Suprapubic skin (tissue), 4 donors: Measurements from ENCODE around the gene CAMSAP1. TPM values are rescaled to one million over a fixed set of nuclear protein-coding genes. Genes with fewer than 3 reads are reported as not detected.
A peak's percentile ranks its signal among the peaks of the same experiment; 100 is the strongest.

Experiments
- DNase-seq, 2 donors: peaks; one replicate each; pipeline ENCODE4 v3.0.0-alpha.2; 2019; ENCODE audit warnings: low spot score in 2 of 2
- H3K27ac ChIP-seq: fragments of 200-600 bp; sonication (generic); one replicate; pipeline ENCODE4 v1.5.1; 2019
- H3K27me3 ChIP-seq: fragments of 200-600 bp; sonication (generic); one replicate; pipeline ENCODE4 v1.5.1; 2019
- H3K36me3 ChIP-seq: fragments of 200-600 bp; sonication (generic); one replicate; pipeline ENCODE4 v1.5.1; 2019
- H3K4me1 ChIP-seq: fragments of 200-600 bp; sonication (generic); one replicate; pipeline ENCODE4 v1.5.1; 2019
- H3K4me3 ChIP-seq: fragments of 200-600 bp; sonication (generic); one replicate; pipeline ENCODE4 v1.5.1; 2019; ENCODE audit warnings: mild to moderate bottlenecking
- H3K9me3 ChIP-seq: fragments of 200-600 bp; sonication (generic); one replicate; pipeline ENCODE4 v1.5.1; 2019
- CTCF ChIP-seq, 2 donors: fragments of 200-600 bp in 1 of 2; fragments of 450-650 bp in 1 of 2; sonication (generic) in 1 of 2; IDR thresholded peaks; one replicate each; pipeline ENCODE4 v1.5.1; 2016 to 2019; ENCODE audit warnings: antibody characterized with exemption in 2 of 2, mild to moderate bottlenecking in 1 of 2, moderate library complexity in 1 of 2
- EP300 ChIP-seq: sonication (generic); formaldehyde crosslinking; IDR thresholded peaks from one replicate; pipeline ENCODE4 v1.6.1; 2017; ENCODE audit warnings: antibody characterized with exemption
- POLR2A ChIP-seq, 2 donors: fragments of 450-650 bp; IDR thresholded peaks; one replicate each; pipeline ENCODE4 v1.6.1; 2017; ENCODE audit warnings: antibody characterized with exemption in 2 of 2, mild to moderate bottlenecking in 2 of 2, moderate library complexity in 2 of 2
- POLR2AphosphoS5 ChIP-seq, 3 donors: sonication (generic); formaldehyde crosslinking; IDR thresholded peaks; one replicate each; pipeline ENCODE4 v1.6.1; 2017; ENCODE audit warnings: antibody characterized with exemption in 3 of 3
- WGBS: methylation state at CpG from one replicate; pipeline ENCODE4 v1.1.5; 2018; 5-methylcytosine and 5-hydroxymethylcytosine counted together
- total RNA-seq, 4 donors: library from RNA; depleted of rRNA; stranded (reverse); fragments of >200 nt; gene quantifications; one replicate each; pipeline ENCODE4 v1.1.0, GENCODE V29; 2016

CAMSAP1 gene
- total RNA-seq, 4 donors from 2014 or later = 42.0 to 58.3 (median 54.9) TPM

- Histone ChIP-seq H3K4me3 (no peak overlapping the region), H3K4me1 (no peaks in the 10 kb centered on the region), H3K27me3 (no peaks in the 10 kb centered on the region), H3K9me3 (no peaks in the 10 kb centered on the region), H3K27ac (no peak overlapping the region), H3K36me3 (peaks cover 94% of the 10 kb centered on the region)
- DNase-seq = peak; percentile 11 to 35
- no peak for TF ChIP-seq POLR2A (IDR thresholded peaks at IDR 0.05)
- no peak for TF ChIP-seq CTCF (IDR thresholded peaks at IDR 0.05)
- no peak for TF ChIP-seq EP300
- no peak for TF ChIP-seq POLR2AphosphoS5 (IDR thresholded peaks at IDR 0.05)
- 91% methylated on average over 13 of the region's 13 CpGs for WGBS
These were observed 87.4 kb downstream of the CAMSAP1 start for GRCh38 chr9:135819905-135820304.

DNA sequence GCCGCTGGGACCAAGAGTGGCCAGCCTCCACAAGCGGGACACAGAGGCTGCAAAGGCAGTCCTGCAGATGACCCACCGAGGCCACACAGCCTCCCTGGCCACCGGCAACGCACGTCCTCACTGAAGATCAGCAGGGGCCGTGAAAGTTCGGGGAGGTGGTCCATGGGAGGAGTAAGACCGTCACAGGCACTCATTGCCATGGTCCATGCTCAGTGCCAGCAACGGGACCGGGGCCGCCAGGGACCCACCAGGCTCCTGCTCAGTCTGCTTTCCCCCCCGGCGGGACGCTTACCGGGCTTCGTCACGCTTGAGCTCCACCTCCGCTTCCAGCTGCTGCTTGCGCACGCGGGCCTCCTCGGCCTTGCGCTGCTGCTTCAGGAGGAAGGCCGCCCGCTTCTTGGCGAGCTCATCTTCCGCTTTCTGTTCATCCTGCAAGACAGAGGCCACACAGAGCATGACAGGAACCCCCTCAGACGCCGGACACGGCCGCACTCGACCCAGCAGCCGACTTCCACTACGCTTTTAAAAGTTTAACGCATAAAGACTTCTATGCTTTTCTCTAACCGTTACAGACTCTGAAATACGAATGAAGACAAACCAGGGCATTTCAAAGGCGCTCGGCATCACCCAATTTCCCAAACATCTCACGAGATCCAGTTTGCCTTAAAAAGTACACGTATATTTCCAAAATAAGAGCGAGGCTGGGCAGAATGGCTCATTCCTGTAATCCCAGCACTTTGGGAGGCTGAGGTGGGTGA, 88.4 kb downstream of the CAMSAP1 start:
- Histone ChIP-seq H3K4me1 (no peaks in the 10 kb centered on the region), H3K36me3 (peaks cover 96% of the 10 kb centered on the region), H3K27me3 (no peaks in the 10 kb centered on the region), H3K27ac (no peak overlapping the region), H3K4me3 (no peak overlapping the region), H3K9me3 (no peaks in the 10 kb centered on the region)
- DNase-seq = peak; percentile 57 to 60
- 94% methylated on average over 37 of the region's 43 CpGs for WGBS
- TF ChIP-seq EP300 (no peak), CTCF (IDR thresholded peaks at IDR 0.05) (no peak), POLR2AphosphoS5 (IDR thresholded peaks at IDR 0.05) (no peak), POLR2A (IDR thresholded peaks at IDR 0.05) (no peak)

DNA sequence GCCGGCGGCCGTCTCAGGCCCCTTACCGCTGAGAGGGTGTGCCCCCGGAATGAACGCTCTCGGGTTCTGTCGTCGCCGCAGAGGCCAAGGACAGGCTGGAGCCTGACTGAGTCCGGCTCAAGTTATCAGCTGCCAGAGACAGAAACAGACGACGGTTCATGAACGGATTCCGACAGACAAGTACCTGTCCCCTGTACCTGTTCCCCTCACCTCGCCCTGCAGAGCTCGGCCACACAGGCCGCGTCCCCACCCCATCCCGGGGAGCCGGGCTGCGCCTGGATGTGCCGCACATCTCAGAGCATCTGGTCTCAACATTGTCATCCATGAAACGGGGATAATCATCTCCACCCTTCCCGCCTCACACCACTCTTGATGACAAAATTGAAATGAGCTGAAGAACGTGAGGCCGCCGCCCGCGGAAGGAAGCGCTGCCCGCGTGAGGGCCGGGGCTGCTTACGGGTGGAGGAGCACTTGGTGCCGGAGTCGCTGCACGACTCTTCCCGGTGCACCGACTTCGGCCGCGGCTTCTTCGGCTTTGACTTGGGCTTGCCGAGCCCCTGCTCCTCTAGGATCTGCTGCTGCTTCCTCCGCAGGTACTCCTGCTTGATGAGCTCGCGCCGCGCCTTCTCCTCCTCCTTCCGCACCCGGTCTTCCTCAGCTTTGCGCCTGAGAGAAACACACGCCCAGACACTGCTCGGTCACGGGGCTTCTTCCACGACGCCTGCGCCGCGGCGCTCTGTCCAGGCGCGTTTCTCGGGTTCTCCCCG, 89.2 kb downstream of the CAMSAP1 start:
- TF ChIP-seq EP300 = no peak
- no peak for TF ChIP-seq CTCF (IDR thresholded peaks at IDR 0.05)
- no peak for TF ChIP-seq POLR2A (IDR thresholded peaks at IDR 0.05)
- TF ChIP-seq POLR2AphosphoS5 (IDR thresholded peaks at IDR 0.05) = no peak
- H3K27ac ChIP-seq = no peak overlapping the region
- peaks cover 96% of the 10 kb centered on the region for H3K36me3 ChIP-seq
- no peaks in the 10 kb centered on the region for H3K27me3 ChIP-seq
- H3K4me3 ChIP-seq = no peak overlapping the region
- H3K9me3 ChIP-seq = no peaks in the 10 kb centered on the region
- 97% methylated on average over 65 of the region's 66 CpGs for WGBS
- DNase-seq = peak in 1 of 2 donors; percentile 56
- no peaks in the 10 kb centered on the region for H3K4me1 ChIP-seq

GRCh38 chr9:135816651-135816970, 90.7 kb downstream of the CAMSAP1 start:
- no peak for DNase-seq
- Histone ChIP-seq H3K27me3 (no peaks in the 10 kb centered on the region), H3K9me3 (no peaks in the 10 kb centered on the region), H3K4me3 (no peak overlapping the region), H3K36me3 (peaks cover 96% of the 10 kb centered on the region), H3K27ac (no peak overlapping the region), H3K4me1 (no peaks in the 10 kb centered on the region)
- 92% methylated on average over 12 of the region's 12 CpGs for WGBS
- TF ChIP-seq CTCF (IDR thresholded peaks at IDR 0.05) (no peak), EP300 (no peak), POLR2AphosphoS5 (IDR thresholded peaks at IDR 0.05) (no peak), POLR2A (IDR thresholded peaks at IDR 0.05) (no peak)
